HEK293 (cell line): ENCODE results near the gene ACOX2.
A peak's percentile ranks its signal among the peaks of the same experiment; 100 is the strongest.

Source experiments
- HOXA7 ChIP-seq: sonication (generic); formaldehyde crosslinking; IDR thresholded peaks from 2 replicates; pipeline ENCODE4 v1.8.1; 2022; ENCODE audit warnings: missing genetic modification reagents, borderline replicate concordance
- PRDM1 ChIP-seq: fragments of 450-650 bp; formaldehyde crosslinking; IDR thresholded peaks from 2 replicates; pipeline ENCODE4; 2016; ENCODE audit warnings: missing biosample characterization, missing genetic modification characterization
- ZBTB17 ChIP-seq: fragments of 450-650 bp; formaldehyde crosslinking; IDR thresholded peaks from 2 replicates; pipeline ENCODE4 v1.5.1; 2016; ENCODE audit warnings: missing biosample characterization, missing genetic modification characterization
- ZBTB7A ChIP-seq: fragments of 450-650 bp; formaldehyde crosslinking; IDR thresholded peaks from 2 replicates; pipeline ENCODE4 v1.5.1; 2016; ENCODE audit warnings: low read depth, missing biosample characterization, missing genetic modification characterization
- ZNF175 ChIP-seq: fragments of 450-650 bp; formaldehyde crosslinking; IDR thresholded peaks from 2 replicates; pipeline ENCODE4 v1.5.1; 2016; ENCODE audit warnings: missing biosample characterization, missing genetic modification characterization
- ZNF280D ChIP-seq: fragments of 450-650 bp; formaldehyde crosslinking; IDR thresholded peaks from 2 replicates; pipeline ENCODE4 v1.5.1; 2016; ENCODE audit warnings: missing biosample characterization, missing genetic modification characterization
- TF ChIP-seq, protein P1 (sequence below): fragments of 450-650 bp; formaldehyde crosslinking; IDR thresholded peaks from 2 replicates; pipeline ENCODE4 v1.5.1; 2016; ENCODE audit warnings: missing biosample characterization, missing genetic modification characterization

- TF ChIP-seq ZBTB7A (tag by site-specific recombination) (no peak), PRDM1 (tag by site-specific recombination) (no peak), ZBTB17 (tag by site-specific recombination) (no peak), ZNF280D (tag by site-specific recombination) (no peak), HOXA7 (CRISPR knock-in tag) (no peak), ZNF175 (tag by site-specific recombination) (no peak)
- TF ChIP-seq, protein P1, sequence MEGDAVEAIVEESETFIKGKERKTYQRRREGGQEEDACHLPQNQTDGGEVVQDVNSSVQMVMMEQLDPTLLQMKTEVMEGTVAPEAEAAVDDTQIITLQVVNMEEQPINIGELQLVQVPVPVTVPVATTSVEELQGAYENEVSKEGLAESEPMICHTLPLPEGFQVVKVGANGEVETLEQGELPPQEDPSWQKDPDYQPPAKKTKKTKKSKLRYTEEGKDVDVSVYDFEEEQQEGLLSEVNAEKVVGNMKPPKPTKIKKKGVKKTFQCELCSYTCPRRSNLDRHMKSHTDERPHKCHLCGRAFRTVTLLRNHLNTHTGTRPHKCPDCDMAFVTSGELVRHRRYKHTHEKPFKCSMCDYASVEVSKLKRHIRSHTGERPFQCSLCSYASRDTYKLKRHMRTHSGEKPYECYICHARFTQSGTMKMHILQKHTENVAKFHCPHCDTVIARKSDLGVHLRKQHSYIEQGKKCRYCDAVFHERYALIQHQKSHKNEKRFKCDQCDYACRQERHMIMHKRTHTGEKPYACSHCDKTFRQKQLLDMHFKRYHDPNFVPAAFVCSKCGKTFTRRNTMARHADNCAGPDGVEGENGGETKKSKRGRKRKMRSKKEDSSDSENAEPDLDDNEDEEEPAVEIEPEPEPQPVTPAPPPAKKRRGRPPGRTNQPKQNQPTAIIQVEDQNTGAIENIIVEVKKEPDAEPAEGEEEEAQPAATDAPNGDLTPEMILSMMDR (tag by site-specific recombination), result peak; percentile 62
These were observed 31.7 kb upstream of the ACOX2 start for GRCh38 chr3:58568572-58569286.
